GM19025 (cell line): Measurements from ENCODE around the gene POTEB3.
"Not testable (repeated sequence)": the region's sequence is repeated elsewhere in the genome, so short reads cannot be mapped to it uniquely, and the experiment has no call there.

Experiments
- ATAC-seq: cut with Tn5 transposase; IDR thresholded peaks from one replicate; pipeline ENCODE4 v1.9.1; 2021; ENCODE audit warnings: mild to moderate bottlenecking, low read depth, moderate library complexity; ENCODE audit not compliant: unreplicated experiment

POTEB3 gene

DNA sequence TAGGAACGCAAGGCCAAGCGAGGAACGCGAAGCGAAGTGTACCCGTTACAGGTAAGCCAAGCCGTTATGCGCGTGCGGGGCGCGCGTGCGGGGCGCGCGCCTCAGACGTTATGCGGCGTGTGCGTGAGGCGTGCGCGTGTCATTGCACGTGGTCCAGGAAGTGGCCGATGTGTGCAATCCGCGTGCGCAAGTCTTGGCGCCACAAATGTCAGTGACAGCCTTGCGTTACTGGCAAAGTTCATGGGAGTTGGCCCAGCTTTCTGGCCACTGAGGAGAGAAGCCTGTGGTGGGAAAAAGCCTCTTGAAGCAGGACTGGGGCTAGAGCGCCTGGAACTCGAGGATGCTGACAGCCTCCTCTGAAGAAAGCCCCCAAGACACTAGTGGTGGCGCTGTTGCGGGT is at the start of gene POTEB3:
Gene POTEB3 (minus strand): TSS at position 101 of the 400 bp plus-strand sequence. CDS start 488 bp downstream, outside the sequence.
- ATAC-seq: not testable (repeated sequence)

DNA sequence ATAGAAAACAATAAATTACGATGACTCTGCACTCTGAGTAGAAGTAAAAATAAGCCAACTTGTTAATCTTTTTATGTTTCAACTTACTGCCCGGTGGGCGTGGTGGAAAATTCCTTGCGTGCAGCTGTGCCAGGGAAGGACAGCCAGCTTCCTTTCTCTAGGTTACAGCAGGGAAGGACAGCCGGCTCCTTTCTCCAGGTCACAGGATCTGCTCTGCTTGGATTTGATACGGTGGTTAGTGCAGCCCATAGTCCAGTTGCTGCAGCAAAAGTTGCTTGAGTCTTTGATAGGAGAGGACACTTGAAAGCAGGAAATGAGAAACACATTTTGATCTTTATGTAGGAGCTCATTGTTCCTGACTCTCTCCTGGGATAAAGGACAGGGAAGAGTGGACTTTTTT is 13.4 kb upstream of the POTEB3 start:
- ATAC-seq: not testable (repeated sequence)

DNA sequence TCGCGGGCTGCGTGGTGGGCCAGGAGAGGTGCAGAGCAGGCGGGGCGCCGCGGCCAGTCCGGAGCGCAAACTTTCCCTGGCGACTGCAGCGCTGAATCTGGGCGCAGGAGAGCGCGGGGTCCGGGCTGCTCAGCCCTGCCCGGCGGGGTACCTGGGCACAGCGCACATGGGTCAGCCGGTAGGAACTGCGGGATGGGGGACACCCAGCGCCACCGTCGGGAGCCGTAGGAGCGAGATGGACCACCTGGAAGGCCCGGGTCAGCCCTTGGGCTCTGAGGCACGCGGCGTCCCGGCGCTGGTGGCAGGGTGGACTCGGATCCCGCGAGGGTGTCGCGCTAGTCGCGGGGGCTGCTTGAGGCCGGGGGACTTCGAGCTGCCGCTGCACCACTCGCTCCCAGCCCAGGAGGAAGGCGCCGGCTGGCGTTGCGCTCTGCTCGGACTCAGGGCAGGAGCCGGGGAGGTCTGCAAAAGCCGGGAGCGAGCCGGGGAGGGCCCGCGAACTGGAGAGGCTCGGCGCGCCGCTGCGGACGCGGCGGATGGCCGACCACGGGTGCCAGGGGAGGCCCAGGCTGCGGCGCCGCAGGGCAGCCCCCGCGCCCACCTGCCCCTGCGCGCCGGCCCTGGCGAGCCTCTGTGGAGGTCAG is 11.7 kb upstream of the POTEB3 start:
- not testable (repeated sequence) for ATAC-seq

DNA sequence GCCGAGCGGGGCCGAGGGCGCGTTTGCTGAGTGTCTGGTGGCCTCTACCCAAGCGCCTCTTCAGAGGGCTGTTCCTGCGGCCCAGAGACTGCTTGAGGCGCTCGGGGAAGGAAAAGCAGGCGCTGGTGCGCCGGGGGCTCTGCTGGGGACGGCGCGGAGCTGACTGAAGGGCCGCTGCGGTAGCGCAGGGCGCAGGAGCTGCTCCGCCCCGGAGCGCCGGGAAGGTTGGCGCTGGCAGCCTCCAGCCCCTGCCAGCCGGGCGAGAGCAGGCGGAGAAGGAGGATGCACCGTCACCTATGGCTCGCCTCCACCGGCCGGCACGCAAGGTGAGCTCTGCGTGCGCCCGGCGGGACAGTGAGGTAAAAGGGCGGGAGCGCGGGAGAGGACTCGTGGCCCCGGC is 11.2 kb upstream of the POTEB3 start:
- not testable (repeated sequence) for ATAC-seq

DNA sequence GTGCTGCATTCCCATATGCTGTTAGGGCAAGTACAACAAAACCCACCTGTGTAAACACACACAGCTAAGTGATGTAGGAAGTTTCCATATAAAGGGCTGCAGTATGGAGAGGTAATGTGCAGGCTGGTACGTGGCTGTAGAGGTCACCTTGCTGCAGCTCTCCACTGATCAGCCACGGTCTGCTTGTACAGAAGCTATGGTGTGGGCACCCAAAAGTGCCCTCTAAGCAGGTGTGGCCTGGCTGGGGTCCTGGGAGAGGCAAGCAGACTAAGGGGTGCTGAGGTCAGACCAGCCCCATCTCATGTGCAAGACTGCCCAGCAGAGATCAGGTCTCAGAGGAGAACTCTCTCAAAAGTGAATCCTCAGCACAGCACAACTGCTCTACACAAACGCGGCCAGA is 32.9 kb downstream of the POTEB3 start:
- not testable (repeated sequence) for ATAC-seq

DNA sequence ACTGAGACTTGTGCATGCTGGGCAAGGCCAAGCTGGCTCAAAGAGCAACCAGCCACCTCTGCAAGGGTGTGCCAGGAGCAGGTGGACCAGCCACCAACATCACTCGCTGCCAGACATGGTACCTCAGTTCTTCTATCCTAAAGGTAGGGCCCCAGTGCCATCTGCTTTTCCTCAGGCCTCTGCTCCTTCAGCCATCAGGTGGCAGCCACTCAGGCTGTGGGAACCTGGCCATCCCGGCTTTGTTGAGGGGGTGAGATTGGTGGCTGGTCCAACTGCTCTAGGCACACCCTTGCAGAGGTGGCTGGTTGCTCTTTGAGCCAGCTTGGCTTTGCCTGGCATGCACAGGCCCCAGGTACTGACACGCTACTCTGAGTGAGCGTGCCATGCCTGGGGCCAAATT is 38.8 kb downstream of the POTEB3 start:
- not testable (repeated sequence) for ATAC-seq

DNA sequence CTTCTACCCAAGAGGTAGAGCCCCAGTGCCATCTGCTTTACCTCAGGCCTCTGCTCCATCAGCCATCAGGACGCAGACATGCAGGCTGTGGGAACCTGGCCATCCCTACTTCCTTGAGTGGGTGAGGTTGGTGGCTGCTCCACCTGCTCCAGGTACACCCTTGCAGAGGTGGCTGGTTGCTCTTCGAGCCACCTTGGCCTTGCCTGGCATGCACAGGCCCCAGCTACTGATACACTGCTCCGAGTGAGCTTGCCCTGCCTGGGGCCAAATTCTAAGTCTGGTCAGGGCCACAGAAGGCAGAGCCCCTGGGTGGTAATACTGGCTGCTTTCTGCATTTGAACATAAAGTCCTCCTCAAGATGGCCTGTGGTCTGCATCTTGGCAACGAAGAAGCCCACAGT is 41.2 kb downstream of the POTEB3 start:
- ATAC-seq: not testable (repeated sequence)

DNA sequence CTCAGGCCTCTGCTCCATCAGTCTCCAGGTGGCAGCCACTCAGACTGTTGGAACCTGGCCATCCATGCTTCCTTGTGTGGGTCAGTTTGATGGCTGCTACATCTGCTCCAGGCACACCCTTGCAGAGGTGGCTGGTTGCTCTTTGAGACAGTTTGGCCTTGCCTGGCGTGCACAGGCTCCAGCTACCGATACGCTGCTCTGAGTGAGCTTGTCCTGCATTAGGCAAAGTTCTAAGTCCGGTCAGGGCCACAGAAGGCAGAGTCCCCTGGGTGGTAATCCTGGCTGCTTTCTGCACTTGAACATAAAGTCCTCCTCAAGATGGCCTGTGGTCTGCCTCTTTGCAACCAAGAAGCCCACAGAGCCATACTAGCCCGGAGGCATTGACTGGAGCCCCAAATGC is 41.8 kb downstream of the POTEB3 start:
- not testable (repeated sequence) for ATAC-seq

DNA sequence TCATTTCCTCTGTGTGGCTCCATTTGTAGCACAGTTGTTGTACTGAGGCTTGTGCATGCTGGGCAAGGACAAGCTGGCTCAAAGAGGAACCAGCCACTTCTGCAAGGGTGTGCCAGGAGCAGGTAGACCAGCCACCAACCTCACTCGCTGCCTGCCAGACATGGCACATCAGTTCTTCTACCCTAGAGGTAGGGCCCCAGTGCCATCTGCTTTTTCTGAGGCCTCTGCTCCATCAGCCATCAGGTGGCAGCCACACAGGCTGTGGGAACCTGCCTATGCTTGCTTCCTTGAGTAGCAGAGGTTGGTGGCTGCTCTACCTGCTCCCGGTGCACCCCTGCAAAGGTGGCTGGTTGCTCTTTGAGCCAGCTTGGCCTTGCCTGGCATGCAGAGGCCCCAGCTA is 42.6 kb downstream of the POTEB3 start:
- ATAC-seq: not testable (repeated sequence)

DNA sequence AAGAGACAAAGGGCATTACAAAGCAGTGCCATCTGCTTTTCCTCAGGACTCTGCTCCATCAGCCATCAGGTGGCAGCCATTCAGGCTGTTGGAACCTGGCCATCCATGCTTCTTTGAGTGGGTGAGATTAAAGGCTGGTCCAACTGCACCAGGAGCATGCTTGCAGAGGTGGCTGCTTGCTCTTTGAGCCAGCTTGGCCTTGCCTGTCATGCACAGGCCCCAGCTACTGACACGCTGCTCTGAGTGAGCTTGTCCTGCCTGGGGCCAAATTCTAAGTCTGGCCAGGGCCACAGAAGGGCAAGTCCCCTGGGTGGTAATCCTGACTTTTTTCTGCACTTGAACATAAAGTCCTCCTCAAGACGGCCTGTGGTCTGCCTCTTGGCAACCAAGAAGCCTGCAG is 43.1 kb downstream of the POTEB3 start:
- ATAC-seq: not testable (repeated sequence)

DNA sequence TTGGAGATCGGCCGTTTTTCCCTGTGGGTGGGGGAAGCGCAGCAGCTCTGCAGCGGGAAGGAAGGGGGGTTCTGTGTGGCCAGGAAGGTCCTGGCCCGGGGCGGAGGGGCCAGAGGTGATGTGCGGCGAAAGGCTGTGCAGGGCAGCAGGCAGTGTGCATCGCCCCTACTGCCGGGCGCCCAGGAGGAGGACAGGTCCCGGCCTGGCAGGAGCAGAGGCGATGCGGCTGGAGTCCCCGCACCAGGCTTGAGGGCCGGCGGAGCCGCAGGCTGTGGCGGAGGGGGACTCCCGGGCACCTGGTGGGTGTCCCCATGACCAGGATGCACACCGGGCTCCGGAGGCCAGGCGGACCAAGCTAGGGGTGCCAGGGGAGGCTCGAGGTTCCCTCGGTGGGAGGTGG is 54.3 kb downstream of the POTEB3 start:
- not testable (repeated sequence) for ATAC-seq

DNA sequence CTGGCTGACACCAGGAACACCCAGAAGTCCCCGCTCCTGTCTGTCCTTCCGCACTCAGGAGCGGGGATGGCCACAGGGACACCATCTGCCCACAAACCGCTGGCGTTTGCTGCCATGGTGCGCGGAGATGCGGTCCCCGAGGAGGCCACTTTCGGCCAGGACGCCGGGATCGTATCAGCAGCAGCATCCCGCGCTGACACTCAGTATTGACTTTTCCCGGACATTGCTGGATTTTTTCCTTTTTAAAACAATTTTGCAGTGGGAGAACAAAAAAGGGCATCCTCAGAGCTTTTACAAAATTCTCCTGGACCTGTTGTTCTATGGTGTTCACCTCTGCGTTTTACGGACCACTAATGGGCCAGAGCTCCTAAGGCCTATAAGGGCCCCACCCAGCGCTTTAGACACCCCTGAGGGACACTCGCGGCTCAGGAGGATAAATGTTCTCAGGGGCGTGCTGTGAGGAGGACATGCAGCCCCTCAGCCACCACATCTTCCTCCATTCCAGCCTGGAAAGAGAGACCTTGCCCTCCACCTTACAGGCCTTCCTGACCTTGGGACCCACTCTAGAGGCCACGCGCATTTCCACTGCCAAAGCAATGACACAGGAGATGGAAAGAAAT is 56.3 kb downstream of the POTEB3 start:
- ATAC-seq: not testable (repeated sequence)

DNA sequence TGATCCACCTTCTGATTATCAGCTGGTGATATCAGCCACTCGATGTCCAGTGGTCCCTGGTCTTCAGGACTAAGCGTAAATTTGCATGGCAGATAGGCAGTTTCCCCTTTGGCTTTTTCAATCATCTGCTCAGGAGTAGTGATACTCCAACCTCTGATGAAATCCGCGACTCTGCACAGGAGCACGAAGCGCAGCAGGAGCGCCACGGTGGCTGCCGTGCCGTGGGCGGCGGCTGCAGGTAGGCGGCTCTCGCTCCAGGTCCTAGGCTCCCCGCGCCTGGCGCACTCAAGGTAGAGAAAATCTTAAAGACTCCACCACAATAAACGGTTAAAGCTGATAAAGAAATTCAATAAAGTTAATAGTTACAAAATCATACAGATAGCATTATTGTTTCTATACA is 66.6 kb downstream of the POTEB3 start:
- not testable (repeated sequence) for ATAC-seq

DNA sequence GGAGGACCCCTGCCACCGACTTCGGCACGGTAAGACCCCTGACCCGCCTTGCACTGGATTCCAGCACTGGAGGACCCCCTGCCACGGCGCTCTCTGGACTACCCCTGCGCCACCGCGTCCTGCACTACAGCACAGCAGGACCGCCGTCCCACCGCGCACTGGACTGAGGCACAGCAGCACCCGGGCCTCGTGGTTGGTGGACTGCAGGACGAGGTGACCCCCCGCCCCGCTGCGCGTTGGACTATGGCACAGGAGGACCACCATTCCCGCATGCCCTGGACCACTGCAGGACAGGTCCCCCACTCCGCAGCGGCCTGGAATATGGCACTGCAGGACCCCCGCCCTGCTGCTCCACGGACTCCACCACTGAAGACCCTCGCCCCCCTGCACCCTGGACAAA is 71.1 kb downstream of the POTEB3 start:
- ATAC-seq: not testable (repeated sequence)

DNA sequence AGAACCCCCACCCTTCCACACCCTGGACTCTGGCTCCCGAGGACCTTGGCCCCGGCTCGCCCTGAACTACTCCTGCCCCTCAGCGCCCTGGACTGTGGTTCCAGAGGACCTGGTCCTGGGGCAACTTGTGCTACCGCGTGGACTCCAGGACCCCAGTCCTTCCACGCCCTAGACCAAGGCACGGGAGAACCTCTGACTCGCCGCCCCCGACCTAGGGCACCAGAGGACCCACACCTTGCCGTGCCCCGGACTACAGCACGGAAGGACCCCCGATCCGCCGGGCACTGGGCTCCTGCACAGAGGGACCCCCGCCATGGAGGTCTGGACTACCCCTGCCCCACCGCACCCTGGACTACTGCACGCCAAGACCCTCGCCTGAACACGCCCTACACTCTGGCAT is 71.7 kb downstream of the POTEB3 start:
- ATAC-seq: not testable (repeated sequence)
